ENCODE results near the gene DHRSX. TPM values are rescaled to one million over a fixed set of nuclear protein-coding genes. Genes with fewer than 3 reads are reported as not detected.
"Not testable (repeated sequence)": the region's sequence is repeated elsewhere in the genome, so short reads cannot be mapped to it uniquely, and the experiment has no call there.

Gene DHRSX
- total and polyA plus RNA-seq, 2 of the 13 experiments (the other 11 are each of a cell fraction or from before 2014, with no cell fraction given): 15.5 to 24.3 TPM

- ATAC-seq; DNase-seq (ENCODE audit: low spot score); H3K9ac ChIP-seq (ENCODE audit: insufficient read depth, low read depth, low read length); CTCF ChIA-PET (ENCODE audit: low intra/inter-chr PET ratio, low total read pairs); H3K4me1 ChIP-seq (ENCODE audit: insufficient read depth, low read length); H2AFZ ChIP-seq (ENCODE audit: low read length); H3K4me2 ChIP-seq (ENCODE audit: low read depth, low read length); H4K20me1 ChIP-seq (ENCODE audit: insufficient read depth, low read length); BruUV-seq (replicated peaks); H3K4me3 ChIP-seq (replicated peaks in 1 of 3; ENCODE audit: insufficient read depth in 1 of 3, low read depth in 2 of 3, low read length in 3 of 3); POLR2A ChIA-PET; H3K79me2 ChIP-seq (ENCODE audit: insufficient read depth, low read length); H3K36me3 ChIP-seq (replicated peaks in 1 of 2; ENCODE audit: control insufficient read depth in 1 of 2, insufficient read depth in 2 of 2, low read length in 2 of 2); FAIRE-seq; in situ Hi-C loops (cut with HindIII; ENCODE audit: extremely low pct_ligation_motif_present, low pct_unique_long_range_greater_than_20kb); H3K27ac ChIP-seq (ENCODE audit: extremely low read length, insufficient read depth, low read length); H3K27me3 ChIP-seq (ENCODE audit: control insufficient read depth in 1 of 2, insufficient read depth in 2 of 2, low read length in 2 of 2); intact Hi-C loops (cut with micrococcal nuclease; ENCODE audit: unreplicated experiment): not testable (repeated sequence)
- WGBS (ENCODE audit: low lambda C conversion rate): 78% methylated on average over 6 of the region's 7 CpGs
- peaks cover 20% of the 10 kb centered on the region for H3K9me3 ChIP-seq (ENCODE audit: low read length)
Measured at GRCh38 chrX:2214138-2214823, 286.5 kb downstream of the DHRSX start.

DNA sequence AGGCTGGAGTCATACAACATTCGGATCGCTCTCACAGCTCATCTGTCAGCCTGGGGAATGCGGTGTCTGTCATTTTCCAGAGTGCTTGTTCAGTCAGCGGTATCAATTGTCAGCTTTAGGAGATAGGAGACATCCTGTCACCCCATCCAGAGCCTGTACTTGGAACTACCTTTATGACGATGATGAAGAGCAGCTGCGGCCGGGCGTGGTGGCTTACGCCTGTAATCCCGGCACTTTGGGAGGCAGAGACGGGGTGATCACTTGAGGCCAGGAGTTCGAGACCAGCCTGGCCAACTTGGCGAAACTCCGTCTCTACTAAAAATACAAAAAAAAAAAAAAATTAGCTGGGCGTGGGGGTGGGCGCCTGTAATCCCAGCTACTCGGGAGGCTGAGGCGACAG is 289.1 kb downstream of the DHRSX start:
- H4K20me1 ChIP-seq (ENCODE audit: insufficient read depth, low read length); H3K4me1 ChIP-seq (ENCODE audit: insufficient read depth, low read length); H3K27ac ChIP-seq (ENCODE audit: extremely low read length, insufficient read depth, low read length); in situ Hi-C loops (cut with HindIII; ENCODE audit: extremely low pct_ligation_motif_present, low pct_unique_long_range_greater_than_20kb); H2AFZ ChIP-seq (ENCODE audit: low read length); H3K36me3 ChIP-seq (replicated peaks in 1 of 2; ENCODE audit: control insufficient read depth in 1 of 2, insufficient read depth in 2 of 2, low read length in 2 of 2); ATAC-seq; H3K9ac ChIP-seq (ENCODE audit: insufficient read depth, low read depth, low read length); BruUV-seq (replicated peaks); CTCF ChIA-PET (ENCODE audit: low intra/inter-chr PET ratio, low total read pairs); H3K79me2 ChIP-seq (ENCODE audit: insufficient read depth, low read length); H3K4me3 ChIP-seq (replicated peaks in 1 of 3; ENCODE audit: insufficient read depth in 1 of 3, low read depth in 2 of 3, low read length in 3 of 3); FAIRE-seq; intact Hi-C loops (cut with micrococcal nuclease; ENCODE audit: unreplicated experiment); H3K9me3 ChIP-seq (ENCODE audit: low read length); DNase-seq (ENCODE audit: low spot score); H3K27me3 ChIP-seq (ENCODE audit: control insufficient read depth in 1 of 2, insufficient read depth in 2 of 2, low read length in 2 of 2); H3K4me2 ChIP-seq (ENCODE audit: low read depth, low read length); POLR2A ChIA-PET: not testable (repeated sequence)
- 85% methylated on average over 18 of the region's 18 CpGs for WGBS (ENCODE audit: low lambda C conversion rate)

- Histone ChIP-seq H2AFZ (ENCODE audit: low read length) (no peak overlapping the region), H3K4me1 (ENCODE audit: insufficient read depth, low read length) (peaks cover 8% of the 10 kb centered on the region), H3K9me3 (ENCODE audit: low read length) (no peaks in the 10 kb centered on the region), H3K36me3 (replicated peaks in 1 of 2; ENCODE audit: control insufficient read depth in 1 of 2, insufficient read depth in 2 of 2, low read length in 2 of 2) (no peaks in the 10 kb centered on the region), H3K4me2 (ENCODE audit: low read depth, low read length) (no peak overlapping the region), H3K9ac (ENCODE audit: insufficient read depth, low read depth, low read length) (no peak overlapping the region), H3K27me3 (ENCODE audit: control insufficient read depth in 1 of 2, insufficient read depth in 2 of 2, low read length in 2 of 2) (no peaks in the 10 kb centered on the region), H3K27ac (ENCODE audit: extremely low read length, insufficient read depth, low read length) (no peak overlapping the region), H3K4me3 (replicated peaks in 1 of 3; ENCODE audit: insufficient read depth in 1 of 3, low read depth in 2 of 3, low read length in 3 of 3) (no peak overlapping the region), H4K20me1 (ENCODE audit: insufficient read depth, low read length) (no peaks in the 10 kb centered on the region), H3K79me2 (ENCODE audit: insufficient read depth, low read length) (no peaks in the 10 kb centered on the region)
- no peak for FAIRE-seq
- 46% methylated on average over 3 of the region's 3 CpGs for WGBS (ENCODE audit: low lambda C conversion rate)
- no peak for ATAC-seq
- POLR2A ChIA-PET: no interaction called here
- DNase-seq (ENCODE audit: low spot score): no peak
- intact Hi-C loops (cut with micrococcal nuclease; ENCODE audit: unreplicated experiment): no loop called here
- CTCF ChIA-PET (ENCODE audit: low intra/inter-chr PET ratio, low total read pairs): no interaction called here
- no TSS peak for BruUV-seq (replicated peaks)
- in situ Hi-C loops (cut with HindIII; ENCODE audit: extremely low pct_ligation_motif_present, low pct_unique_long_range_greater_than_20kb): no loop called here
- no peak for TF ChIP-seq PAF1 (CRISPR knock-in tag; IDR thresholded peaks at IDR 0.05)
- TF ChIP-seq, protein P1, sequence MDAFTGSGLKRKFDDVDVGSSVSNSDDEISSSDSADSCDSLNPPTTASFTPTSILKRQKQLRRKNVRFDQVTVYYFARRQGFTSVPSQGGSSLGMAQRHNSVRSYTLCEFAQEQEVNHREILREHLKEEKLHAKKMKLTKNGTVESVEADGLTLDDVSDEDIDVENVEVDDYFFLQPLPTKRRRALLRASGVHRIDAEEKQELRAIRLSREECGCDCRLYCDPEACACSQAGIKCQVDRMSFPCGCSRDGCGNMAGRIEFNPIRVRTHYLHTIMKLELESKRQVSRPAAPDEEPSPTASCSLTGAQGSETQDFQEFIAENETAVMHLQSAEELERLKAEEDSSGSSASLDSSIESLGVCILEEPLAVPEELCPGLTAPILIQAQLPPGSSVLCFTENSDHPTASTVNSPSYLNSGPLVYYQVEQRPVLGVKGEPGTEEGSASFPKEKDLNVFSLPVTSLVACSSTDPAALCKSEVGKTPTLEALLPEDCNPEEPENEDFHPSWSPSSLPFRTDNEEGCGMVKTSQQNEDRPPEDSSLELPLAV (CRISPR knock-in tag; conservative IDR thresholded peaks at IDR 0.05; ENCODE audit: low read depth): no peak
- TF ChIP-seq, protein P2, sequence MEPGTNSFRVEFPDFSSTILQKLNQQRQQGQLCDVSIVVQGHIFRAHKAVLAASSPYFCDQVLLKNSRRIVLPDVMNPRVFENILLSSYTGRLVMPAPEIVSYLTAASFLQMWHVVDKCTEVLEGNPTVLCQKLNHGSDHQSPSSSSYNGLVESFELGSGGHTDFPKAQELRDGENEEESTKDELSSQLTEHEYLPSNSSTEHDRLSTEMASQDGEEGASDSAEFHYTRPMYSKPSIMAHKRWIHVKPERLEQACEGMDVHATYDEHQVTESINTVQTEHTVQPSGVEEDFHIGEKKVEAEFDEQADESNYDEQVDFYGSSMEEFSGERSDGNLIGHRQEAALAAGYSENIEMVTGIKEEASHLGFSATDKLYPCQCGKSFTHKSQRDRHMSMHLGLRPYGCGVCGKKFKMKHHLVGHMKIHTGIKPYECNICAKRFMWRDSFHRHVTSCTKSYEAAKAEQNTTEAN (CRISPR knock-in tag; conservative IDR thresholded peaks at IDR 0.05): no peak
- no peak for TF ChIP-seq ZNF75D (CRISPR knock-in tag; IDR thresholded peaks at IDR 0.05; ENCODE audit: borderline replicate concordance)
- TF ChIP-seq DRAP1 (CRISPR knock-in tag; IDR thresholded peaks at IDR 0.05): no peak
Measured at GRCh38 chrX:2193273-2193592, 307.5 kb downstream of the DHRSX start.

Measured in HepG2 (cell line).